ENCODE results near the gene EYA2. TPM values are rescaled to one million over a fixed set of nuclear protein-coding genes. Genes with fewer than 3 reads are reported as not detected.

The EYA2 gene
- total and polyA plus RNA-seq, 2 donors (not counting 3 experiments of a cell fraction or from before 2014, with no cell fraction given): not detected

GRCh38 chr20:46883892-46884291 lies 10.8 kb upstream of the EYA2 start:
- DNase-seq (ENCODE audit: low read depth, low spot score) (no peak), FAIRE-seq (no peak)
- ChIA-PET CTCF (no interaction called here), POLR2A (no interaction called here)
- Histone ChIP-seq H3K4me2 (ENCODE audit: insufficient read depth, low read length) (no peak overlapping the region), H2AFZ (ENCODE audit: low read depth, low read length) (no peak overlapping the region), H3K4me1 (ENCODE audit: control insufficient read depth, extremely low read depth, insufficient read depth, low read length) (no peaks in the 10 kb centered on the region), H3K27ac (ENCODE audit: insufficient read depth, low read depth, low read length) (no peak overlapping the region), H3K9me1 (replicated peaks; ENCODE audit: control insufficient read depth, extremely low read depth, insufficient read depth, low read length) (no peaks in the 10 kb centered on the region), H3K4me3 (replicated peaks in 1 of 3; ENCODE audit: insufficient read depth in 1 of 3, low read depth in 1 of 3, low read length in 3 of 3) (no peak overlapping the region), H3K79me2 (ENCODE audit: control insufficient read depth, insufficient read depth, low read length) (no peaks in the 10 kb centered on the region), H4K20me1 (replicated peaks; ENCODE audit: control insufficient read depth, extremely low read depth, insufficient read depth, low read length) (no peaks in the 10 kb centered on the region), H3K27me3 (ENCODE audit: control insufficient read depth in 2 of 2, insufficient read depth in 2 of 2, low read length in 2 of 2) (no peaks in the 10 kb centered on the region), H3K9ac (replicated peaks; ENCODE audit: extremely low read depth, insufficient read depth, low read length) (no peak overlapping the region), H3K9me3 (replicated peaks; ENCODE audit: control insufficient read depth, insufficient read depth, low read length) (no peaks in the 10 kb centered on the region), H3K36me3 (ENCODE audit: control insufficient read depth in 2 of 2, extremely low read depth in 1 of 2, insufficient read depth in 2 of 2, low read length in 2 of 2) (no peaks in the 10 kb centered on the region)
- BruUV-seq (replicated peaks): no TSS peak
- dilution Hi-C loops (cut with MboI; ENCODE audit: extremely low pct_ligation_motif_present, low sequenced_read_pairs): no loop called here
- TF ChIP-seq POLR2A (IDR thresholded peaks at IDR 0.05; ENCODE audit: low read depth, low read length): no peak
- no peak for TF ChIP-seq FOS (IDR thresholded peaks at IDR 0.05; ENCODE audit: borderline replicate concordance, insufficient read depth, low read length)
- TF ChIP-seq EZH2 (IDR thresholded peaks at IDR 0.05; ENCODE audit: borderline replicate concordance, low read depth, low read length, severe bottlenecking): no peak
- TF ChIP-seq MAX (IDR thresholded peaks at IDR 0.05; ENCODE audit: insufficient read depth, insufficient read length): no peak
- intact Hi-C loops (cut with micrococcal nuclease): no loop called here

- no peak overlapping the region for H3K27ac ChIP-seq (ENCODE audit: insufficient read depth, low read depth, low read length)
- no TSS peak for BruUV-seq (replicated peaks)
- intact Hi-C loops (cut with micrococcal nuclease): no loop called here
- no peak overlapping the region for H3K9ac ChIP-seq (replicated peaks; ENCODE audit: extremely low read depth, insufficient read depth, low read length)
- dilution Hi-C loops (cut with MboI; ENCODE audit: extremely low pct_ligation_motif_present, low sequenced_read_pairs): no loop called here
- H3K4me2 ChIP-seq (ENCODE audit: insufficient read depth, low read length): no peak overlapping the region
- no peak for FAIRE-seq
- H3K4me1 ChIP-seq (ENCODE audit: control insufficient read depth, extremely low read depth, insufficient read depth, low read length): no peaks in the 10 kb centered on the region
- DNase-seq (ENCODE audit: low read depth, low spot score): no peak
- POLR2A ChIA-PET: no interaction called here
- peaks cover 16 to 25% of the 10 kb centered on the region in 2 experiments for H3K27me3 ChIP-seq (ENCODE audit: control insufficient read depth in 2 of 2, insufficient read depth in 2 of 2, low read length in 2 of 2)
- no peaks in the 10 kb centered on the region for H3K36me3 ChIP-seq (ENCODE audit: control insufficient read depth in 2 of 2, extremely low read depth in 1 of 2, insufficient read depth in 2 of 2, low read length in 2 of 2)
- no peak for TF ChIP-seq FOS (IDR thresholded peaks at IDR 0.05; ENCODE audit: borderline replicate concordance, insufficient read depth, low read length)
- no peak for TF ChIP-seq MAX (IDR thresholded peaks at IDR 0.05; ENCODE audit: insufficient read depth, insufficient read length)
- TF ChIP-seq CTCF (IDR thresholded peaks at IDR 0.05; ENCODE audit: extremely low read depth in 1 of 2, insufficient read depth in 1 of 2, low read depth in 1 of 2, low read length in 2 of 2): no peak
- no peak for TF ChIP-seq POLR2AphosphoS5 (IDR thresholded peaks at IDR 0.05; ENCODE audit: insufficient read depth, low read depth, low read length)
- no peak for TF ChIP-seq MYC (IDR thresholded peaks at IDR 0.05; ENCODE audit: low read depth, low read length)
- TF ChIP-seq EZH2 (IDR thresholded peaks at IDR 0.05; ENCODE audit: borderline replicate concordance, low read depth, low read length, severe bottlenecking): no peak
- no peak for TF ChIP-seq GATA2 (IDR thresholded peaks at IDR 0.05; ENCODE audit: insufficient read depth, insufficient read length, low read depth, low read length)
- TF ChIP-seq JUN (IDR thresholded peaks at IDR 0.05; ENCODE audit: borderline replicate concordance, insufficient read depth, insufficient read length, low read depth): no peak
- TF ChIP-seq POLR2A (IDR thresholded peaks at IDR 0.05; ENCODE audit: low read depth, low read length): no peak
- CTCF ChIA-PET: no interaction called here
- H2AFZ ChIP-seq (ENCODE audit: low read depth, low read length): no peak overlapping the region
- H4K20me1 ChIP-seq (replicated peaks; ENCODE audit: control insufficient read depth, extremely low read depth, insufficient read depth, low read length): no peaks in the 10 kb centered on the region
- H3K9me1 ChIP-seq (replicated peaks; ENCODE audit: control insufficient read depth, extremely low read depth, insufficient read depth, low read length): no peaks in the 10 kb centered on the region
- H3K4me3 ChIP-seq (replicated peaks in 1 of 3; ENCODE audit: insufficient read depth in 1 of 3, low read depth in 1 of 3, low read length in 3 of 3): no peak overlapping the region
- no peaks in the 10 kb centered on the region for H3K9me3 ChIP-seq (replicated peaks; ENCODE audit: control insufficient read depth, insufficient read depth, low read length)
- no peaks in the 10 kb centered on the region for H3K79me2 ChIP-seq (ENCODE audit: control insufficient read depth, insufficient read depth, low read length)
Measured at GRCh38 chr20:46890682-46891081, 4.0 kb upstream of the EYA2 start.

All from endothelial cell of umbilical vein (primary cell).